ENCODE data around the gene SERAC1.

DNA sequence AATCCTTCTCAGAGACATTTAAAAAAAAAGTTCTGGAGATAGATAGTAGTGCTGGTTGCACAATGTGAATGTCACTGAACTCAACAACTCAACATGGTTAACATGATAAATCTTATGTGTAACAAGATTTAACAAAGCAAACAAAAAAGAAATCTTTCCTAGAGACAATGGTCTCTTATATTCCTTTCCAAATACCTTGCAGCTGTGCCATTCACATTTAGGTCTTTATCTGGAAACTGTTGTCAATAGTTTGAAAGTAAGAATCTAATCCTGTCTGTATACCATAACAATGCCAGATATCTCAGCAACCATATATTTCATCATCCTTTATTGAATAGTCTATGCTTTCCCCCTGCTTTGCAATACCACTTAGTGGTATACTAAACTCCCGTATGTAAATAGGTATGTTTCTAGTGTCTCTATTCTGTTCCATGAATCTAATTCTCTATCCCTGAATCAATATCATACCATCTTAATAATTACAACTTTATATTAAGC, 2.1 kb downstream of the SERAC1 start:
- TF ChIP-seq, protein P1, sequence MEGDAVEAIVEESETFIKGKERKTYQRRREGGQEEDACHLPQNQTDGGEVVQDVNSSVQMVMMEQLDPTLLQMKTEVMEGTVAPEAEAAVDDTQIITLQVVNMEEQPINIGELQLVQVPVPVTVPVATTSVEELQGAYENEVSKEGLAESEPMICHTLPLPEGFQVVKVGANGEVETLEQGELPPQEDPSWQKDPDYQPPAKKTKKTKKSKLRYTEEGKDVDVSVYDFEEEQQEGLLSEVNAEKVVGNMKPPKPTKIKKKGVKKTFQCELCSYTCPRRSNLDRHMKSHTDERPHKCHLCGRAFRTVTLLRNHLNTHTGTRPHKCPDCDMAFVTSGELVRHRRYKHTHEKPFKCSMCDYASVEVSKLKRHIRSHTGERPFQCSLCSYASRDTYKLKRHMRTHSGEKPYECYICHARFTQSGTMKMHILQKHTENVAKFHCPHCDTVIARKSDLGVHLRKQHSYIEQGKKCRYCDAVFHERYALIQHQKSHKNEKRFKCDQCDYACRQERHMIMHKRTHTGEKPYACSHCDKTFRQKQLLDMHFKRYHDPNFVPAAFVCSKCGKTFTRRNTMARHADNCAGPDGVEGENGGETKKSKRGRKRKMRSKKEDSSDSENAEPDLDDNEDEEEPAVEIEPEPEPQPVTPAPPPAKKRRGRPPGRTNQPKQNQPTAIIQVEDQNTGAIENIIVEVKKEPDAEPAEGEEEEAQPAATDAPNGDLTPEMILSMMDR (IDR thresholded peaks at IDR 0.05) = no peak
- TF ChIP-seq POLR2A (IDR thresholded peaks at IDR 0.05) (no peak), EP300 (IDR thresholded peaks at IDR 0.05) (no peak)
